Measurements from ENCODE around the gene PLAC9.

PLAC9 gene

GRCh38 chr10:80154626-80154977 lies 22.1 kb downstream of the PLAC9 start:
- Histone ChIP-seq H3K4me2 (ENCODE audit: low read depth, low read length) (no peak overlapping the region), H3K4me3 (ENCODE audit: low read length) (no peak overlapping the region), H3K27me3 (replicated peaks; ENCODE audit: insufficient read depth, low read length) (no peaks in the 10 kb centered on the region), H3K9ac (ENCODE audit: low read length) (no peak overlapping the region), H4K20me1 (ENCODE audit: insufficient read depth, low read length) (no peaks in the 10 kb centered on the region), H3K36me3 (replicated peaks; ENCODE audit: insufficient read depth, low read length) (peaks cover 16% of the 10 kb centered on the region; the same call in 1 of the 2 replicates), H2AFZ (ENCODE audit: low read length) (no peak overlapping the region), H3K9me3 (replicated peaks; ENCODE audit: insufficient read depth, low read length) (no peaks in the 10 kb centered on the region), H3K27ac (ENCODE audit: low read length) (no peak overlapping the region), H3K4me1 (ENCODE audit: low read length) (no peaks in the 10 kb centered on the region), H3F3A (ENCODE audit: insufficient read depth, low read length) (no peaks in the 10 kb centered on the region), H3K79me2 (ENCODE audit: low read length) (no peaks in the 10 kb centered on the region), H3K9me2 (replicated peaks; ENCODE audit: insufficient read depth, low read length) (no peaks in the 10 kb centered on the region)
- DNase-seq = no peak
- TF ChIP-seq EZH2phosphoT487 (IDR thresholded peaks at IDR 0.05; ENCODE audit: low read length) (no peak), EZH2 (optimal IDR thresholded peaks at IDR 0.05; ENCODE audit: low read depth, low read length) (no peak)
- TF ChIP-seq, protein P1, sequence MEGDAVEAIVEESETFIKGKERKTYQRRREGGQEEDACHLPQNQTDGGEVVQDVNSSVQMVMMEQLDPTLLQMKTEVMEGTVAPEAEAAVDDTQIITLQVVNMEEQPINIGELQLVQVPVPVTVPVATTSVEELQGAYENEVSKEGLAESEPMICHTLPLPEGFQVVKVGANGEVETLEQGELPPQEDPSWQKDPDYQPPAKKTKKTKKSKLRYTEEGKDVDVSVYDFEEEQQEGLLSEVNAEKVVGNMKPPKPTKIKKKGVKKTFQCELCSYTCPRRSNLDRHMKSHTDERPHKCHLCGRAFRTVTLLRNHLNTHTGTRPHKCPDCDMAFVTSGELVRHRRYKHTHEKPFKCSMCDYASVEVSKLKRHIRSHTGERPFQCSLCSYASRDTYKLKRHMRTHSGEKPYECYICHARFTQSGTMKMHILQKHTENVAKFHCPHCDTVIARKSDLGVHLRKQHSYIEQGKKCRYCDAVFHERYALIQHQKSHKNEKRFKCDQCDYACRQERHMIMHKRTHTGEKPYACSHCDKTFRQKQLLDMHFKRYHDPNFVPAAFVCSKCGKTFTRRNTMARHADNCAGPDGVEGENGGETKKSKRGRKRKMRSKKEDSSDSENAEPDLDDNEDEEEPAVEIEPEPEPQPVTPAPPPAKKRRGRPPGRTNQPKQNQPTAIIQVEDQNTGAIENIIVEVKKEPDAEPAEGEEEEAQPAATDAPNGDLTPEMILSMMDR (IDR thresholded peaks at IDR 0.05; ENCODE audit: low read length) = no peak

DNA sequence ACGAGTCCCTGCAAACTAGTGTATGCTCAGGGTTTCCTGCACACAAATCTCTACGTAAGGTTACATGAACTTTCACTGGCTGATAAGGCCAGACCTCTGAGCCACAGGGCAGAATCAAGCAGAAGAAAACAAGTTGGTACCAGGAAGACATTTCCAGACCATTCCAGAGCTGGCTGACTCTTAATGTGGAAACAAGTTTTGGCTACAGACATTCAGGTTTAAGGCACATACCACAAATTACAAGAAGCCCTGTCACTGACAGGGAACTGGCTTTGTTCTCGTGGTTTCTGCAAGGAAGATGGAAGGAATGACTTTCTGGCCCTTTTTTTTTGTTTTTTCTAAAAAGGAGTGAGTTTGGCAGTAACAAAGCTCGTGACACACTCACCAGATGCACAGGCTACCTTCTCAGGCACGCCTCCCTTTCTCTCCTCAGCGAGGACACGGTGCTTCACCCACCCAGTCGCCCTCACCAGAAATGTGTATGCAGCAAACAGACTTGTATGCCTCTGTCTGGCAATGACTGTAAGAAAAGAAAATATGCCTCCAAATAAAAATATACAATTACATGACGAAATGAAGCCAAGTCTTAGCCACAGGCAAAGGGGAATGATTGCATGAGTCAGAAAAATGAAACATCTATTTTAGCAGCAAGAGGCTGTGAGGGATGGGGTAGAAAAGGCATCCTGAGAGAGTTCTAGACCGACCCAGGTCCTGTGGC lies 22.6 kb downstream of the PLAC9 start:
- no peaks in the 10 kb centered on the region for H3K27me3 ChIP-seq (replicated peaks; ENCODE audit: insufficient read depth, low read length)
- no peak overlapping the region for H3K27ac ChIP-seq (ENCODE audit: low read length)
- no peak overlapping the region for H3K9ac ChIP-seq (ENCODE audit: low read length)

GRCh38 chr10:80155696-80156215 lies 23.2 kb downstream of the PLAC9 start:
- no peaks in the 10 kb centered on the region for H3K9me2 ChIP-seq (replicated peaks; ENCODE audit: insufficient read depth, low read length)
- H3K79me2 ChIP-seq (ENCODE audit: low read length) = 0 out of 2 replicates have a peak, but pooled peaks cover under 1% of the 10 kb centered on the region
- H3K27ac ChIP-seq (ENCODE audit: low read length) = no peak overlapping the region
- H3K9me3 ChIP-seq (replicated peaks; ENCODE audit: insufficient read depth, low read length) = no peaks in the 10 kb centered on the region
- no peak for TF ChIP-seq EZH2 (optimal IDR thresholded peaks at IDR 0.05; ENCODE audit: low read depth, low read length)
- TF ChIP-seq EZH2phosphoT487 (IDR thresholded peaks at IDR 0.05; ENCODE audit: low read length) = no peak
- TF ChIP-seq, protein P1 (IDR thresholded peaks at IDR 0.05; ENCODE audit: low read length) = no peak
- no peaks in the 10 kb centered on the region for H3F3A ChIP-seq (ENCODE audit: insufficient read depth, low read length)
- no peaks in the 10 kb centered on the region for H3K27me3 ChIP-seq (replicated peaks; ENCODE audit: insufficient read depth, low read length)
- H3K4me2 ChIP-seq (ENCODE audit: low read depth, low read length) = no peak overlapping the region
- no peak overlapping the region for H2AFZ ChIP-seq (ENCODE audit: low read length)
- H3K36me3 ChIP-seq (replicated peaks; ENCODE audit: insufficient read depth, low read length) = peaks cover 16% of the 10 kb centered on the region; the same call in 1 of the 2 replicates
- H3K4me1 ChIP-seq (ENCODE audit: low read length) = no peaks in the 10 kb centered on the region
- no peak for DNase-seq
- H3K4me3 ChIP-seq (ENCODE audit: low read length) = no peak overlapping the region
- H3K9ac ChIP-seq (ENCODE audit: low read length) = no peak overlapping the region
- H4K20me1 ChIP-seq (ENCODE audit: insufficient read depth, low read length) = no peaks in the 10 kb centered on the region

More for the DNA sequence above, 22.6 kb downstream of the PLAC9 start:
- H4K20me1 ChIP-seq (ENCODE audit: insufficient read depth, low read length) = no peaks in the 10 kb centered on the region
- no peak overlapping the region for H2AFZ ChIP-seq (ENCODE audit: low read length)
- H3K9me3 ChIP-seq (replicated peaks; ENCODE audit: insufficient read depth, low read length) = no peaks in the 10 kb centered on the region
- H3F3A ChIP-seq (ENCODE audit: insufficient read depth, low read length) = no peaks in the 10 kb centered on the region
- no peaks in the 10 kb centered on the region for H3K4me1 ChIP-seq (ENCODE audit: low read length)
- TF ChIP-seq EZH2phosphoT487 (IDR thresholded peaks at IDR 0.05; ENCODE audit: low read length) (no peak), EZH2 (optimal IDR thresholded peaks at IDR 0.05; ENCODE audit: low read depth, low read length) (no peak)
- TF ChIP-seq, protein P1 (IDR thresholded peaks at IDR 0.05; ENCODE audit: low read length) = no peak
- H3K4me3 ChIP-seq (ENCODE audit: low read length) = no peak overlapping the region
- H3K79me2 ChIP-seq (ENCODE audit: low read length) = no peaks in the 10 kb centered on the region
- H3K9me2 ChIP-seq (replicated peaks; ENCODE audit: insufficient read depth, low read length) = no peaks in the 10 kb centered on the region
- no peak overlapping the region for H3K4me2 ChIP-seq (ENCODE audit: low read depth, low read length)
- DNase-seq = no peak
- H3K36me3 ChIP-seq (replicated peaks; ENCODE audit: insufficient read depth, low read length) = peaks cover 16% of the 10 kb centered on the region; the same call in 1 of the 2 replicates

All from MM.1S (cell line).